ENCODE results near the gene FOXJ3.

The FOXJ3 gene

GRCh38 chr1:42295816-42296215, 39.2 kb downstream of the FOXJ3 start:
- no peak overlapping the region for H3K4me3 ChIP-seq (ENCODE audit: low read length)
- no peak for TF ChIP-seq CTCF (IDR thresholded peaks at IDR 0.05; ENCODE audit: insufficient read depth, low read depth, low read length, missing control alignments)
- DNase-seq (ENCODE audit: low read depth) = no peak

GRCh38 chr1:42290130-42290529, 44.9 kb downstream of the FOXJ3 start:
- peak; percentile 24 for DNase-seq (ENCODE audit: low read depth)
- H3K4me3 ChIP-seq (ENCODE audit: low read length) = no peak overlapping the region
- TF ChIP-seq CTCF (IDR thresholded peaks at IDR 0.05; ENCODE audit: insufficient read depth, low read depth, low read length, missing control alignments) = no peak

- no peak for TF ChIP-seq CTCF (IDR thresholded peaks at IDR 0.05; ENCODE audit: insufficient read depth, low read depth, low read length, missing control alignments)
- no peak for DNase-seq (ENCODE audit: low read depth)
- H3K4me3 ChIP-seq (ENCODE audit: low read length) = no peak overlapping the region
Measured at GRCh38 chr1:42288311-42288985, 46.6 kb downstream of the FOXJ3 start.

GRCh38 chr1:42282867-42283583, 52.0 kb downstream of the FOXJ3 start:
- no peak overlapping the region for H3K4me3 ChIP-seq (ENCODE audit: low read length)
- TF ChIP-seq CTCF (IDR thresholded peaks at IDR 0.05; ENCODE audit: insufficient read depth, low read depth, low read length, missing control alignments) = no peak
- DNase-seq (ENCODE audit: low read depth) = peak; percentile 75

- DNase-seq (ENCODE audit: low read depth) = peak; percentile 80
- H3K4me3 ChIP-seq (ENCODE audit: low read length) = no peak overlapping the region
- no peak for TF ChIP-seq CTCF (IDR thresholded peaks at IDR 0.05; ENCODE audit: insufficient read depth, low read depth, low read length, missing control alignments)
Measured at GRCh38 chr1:42282024-42282579, 52.9 kb downstream of the FOXJ3 start.

GRCh38 chr1:42280821-42281220, 54.2 kb downstream of the FOXJ3 start:
- no peak overlapping the region for H3K4me3 ChIP-seq (ENCODE audit: low read length)
- DNase-seq (ENCODE audit: low read depth) = no peak
- no peak for TF ChIP-seq CTCF (IDR thresholded peaks at IDR 0.05; ENCODE audit: insufficient read depth, low read depth, low read length, missing control alignments)

Measured in epithelial cell of esophagus (primary cell).